GM12874 (cell line): ENCODE data around the gene LRRC72.

ENCODE experiments used
- TF ChIP-seq, protein P1 (sequence below): IDR thresholded peaks from 2 replicates; pipeline ENCODE4 v1.5.1; 2011; ENCODE audit warnings: low read depth, mild to moderate bottlenecking, control low read depth, low read length, moderate library complexity; ENCODE audit not compliant: insufficient read depth

LRRC72 gene

GRCh38 chr7:16627236-16627635 is 100.6 kb downstream of the LRRC72 start:
- TF ChIP-seq, protein P1, sequence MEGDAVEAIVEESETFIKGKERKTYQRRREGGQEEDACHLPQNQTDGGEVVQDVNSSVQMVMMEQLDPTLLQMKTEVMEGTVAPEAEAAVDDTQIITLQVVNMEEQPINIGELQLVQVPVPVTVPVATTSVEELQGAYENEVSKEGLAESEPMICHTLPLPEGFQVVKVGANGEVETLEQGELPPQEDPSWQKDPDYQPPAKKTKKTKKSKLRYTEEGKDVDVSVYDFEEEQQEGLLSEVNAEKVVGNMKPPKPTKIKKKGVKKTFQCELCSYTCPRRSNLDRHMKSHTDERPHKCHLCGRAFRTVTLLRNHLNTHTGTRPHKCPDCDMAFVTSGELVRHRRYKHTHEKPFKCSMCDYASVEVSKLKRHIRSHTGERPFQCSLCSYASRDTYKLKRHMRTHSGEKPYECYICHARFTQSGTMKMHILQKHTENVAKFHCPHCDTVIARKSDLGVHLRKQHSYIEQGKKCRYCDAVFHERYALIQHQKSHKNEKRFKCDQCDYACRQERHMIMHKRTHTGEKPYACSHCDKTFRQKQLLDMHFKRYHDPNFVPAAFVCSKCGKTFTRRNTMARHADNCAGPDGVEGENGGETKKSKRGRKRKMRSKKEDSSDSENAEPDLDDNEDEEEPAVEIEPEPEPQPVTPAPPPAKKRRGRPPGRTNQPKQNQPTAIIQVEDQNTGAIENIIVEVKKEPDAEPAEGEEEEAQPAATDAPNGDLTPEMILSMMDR = no peak

- TF ChIP-seq, protein P1 = no peak
These were observed 104.0 kb downstream of the LRRC72 start for GRCh38 chr7:16630654-16631053.
